Measurements from ENCODE around the gene PSME1. TPM values are rescaled to one million over a fixed set of nuclear protein-coding genes. Genes with fewer than 3 reads are reported as not detected.
A peak's percentile ranks its signal among the peaks of the same experiment; 100 is the strongest.

PSME1 gene
- total and polyA plus RNA-seq, 7 donors, result 49.2 to 122 (median 92.6) TPM

- no peaks in the 10 kb centered on the region for H3K9me3 ChIP-seq
- peaks cover 0 to 27% of the 10 kb centered on the region in 2 donors for H3K36me3 ChIP-seq (ENCODE audit: insufficient read depth in 1 of 2, low read depth in 1 of 2)
- TF ChIP-seq, protein P1, sequence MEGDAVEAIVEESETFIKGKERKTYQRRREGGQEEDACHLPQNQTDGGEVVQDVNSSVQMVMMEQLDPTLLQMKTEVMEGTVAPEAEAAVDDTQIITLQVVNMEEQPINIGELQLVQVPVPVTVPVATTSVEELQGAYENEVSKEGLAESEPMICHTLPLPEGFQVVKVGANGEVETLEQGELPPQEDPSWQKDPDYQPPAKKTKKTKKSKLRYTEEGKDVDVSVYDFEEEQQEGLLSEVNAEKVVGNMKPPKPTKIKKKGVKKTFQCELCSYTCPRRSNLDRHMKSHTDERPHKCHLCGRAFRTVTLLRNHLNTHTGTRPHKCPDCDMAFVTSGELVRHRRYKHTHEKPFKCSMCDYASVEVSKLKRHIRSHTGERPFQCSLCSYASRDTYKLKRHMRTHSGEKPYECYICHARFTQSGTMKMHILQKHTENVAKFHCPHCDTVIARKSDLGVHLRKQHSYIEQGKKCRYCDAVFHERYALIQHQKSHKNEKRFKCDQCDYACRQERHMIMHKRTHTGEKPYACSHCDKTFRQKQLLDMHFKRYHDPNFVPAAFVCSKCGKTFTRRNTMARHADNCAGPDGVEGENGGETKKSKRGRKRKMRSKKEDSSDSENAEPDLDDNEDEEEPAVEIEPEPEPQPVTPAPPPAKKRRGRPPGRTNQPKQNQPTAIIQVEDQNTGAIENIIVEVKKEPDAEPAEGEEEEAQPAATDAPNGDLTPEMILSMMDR (IDR thresholded peaks at IDR 0.05), result no peak
- ATAC-seq (no peak), DNase-seq (no peak)
- H3K27ac ChIP-seq, result peak overlapping the region; percentile 46
- no peaks in the 10 kb centered on the region for H3K27me3 ChIP-seq (ENCODE audit: insufficient read depth in 3 of 3, low read length in 2 of 3)
- WGBS, 3 donors, result 39 to 72% (median 48%) methylated on average over 2 of the region's 2 CpGs
- no peak overlapping the region for H3K4me3 ChIP-seq
- intact Hi-C loops (cut with DNase I), result no loop called here
- peaks cover 56% of the 10 kb centered on the region for H3K4me1 ChIP-seq
Measured at GRCh38 chr14:24143511-24143910, 7.5 kb downstream of the PSME1 start.

GRCh38 chr14:24144451-24144850 lies 8.5 kb downstream of the PSME1 start:
- Histone ChIP-seq H3K36me3 (ENCODE audit: insufficient read depth in 1 of 2, low read depth in 1 of 2) (peaks cover 0 to 27% of the 10 kb centered on the region in 2 donors), H3K9me3 (no peaks in the 10 kb centered on the region), H3K4me1 (peaks cover 49% of the 10 kb centered on the region), H3K27ac (no peak overlapping the region), H3K4me3 (no peak overlapping the region), H3K27me3 (ENCODE audit: insufficient read depth in 3 of 3, low read length in 2 of 3) (no peaks in the 10 kb centered on the region)
- no peak for DNase-seq
- intact Hi-C loops (cut with DNase I), result no loop called here
- no peak for ATAC-seq
- TF ChIP-seq, protein P1 (IDR thresholded peaks at IDR 0.05), result no peak
- WGBS, 3 donors, result 87 to 97% (median 92%) methylated on average over 1 of the region's 1 CpG

- H3K4me1 ChIP-seq, result peaks cover 42% of the 10 kb centered on the region
- H3K9me3 ChIP-seq, result no peaks in the 10 kb centered on the region
- no peaks in the 10 kb centered on the region for H3K27me3 ChIP-seq (ENCODE audit: insufficient read depth in 3 of 3, low read length in 2 of 3)
- intact Hi-C loops (cut with DNase I), result loop anchor here (5.0 kb wide), 1 partner anchor 33 kb away; the partner anchor contains the start of genes DCAF11 (in 2 of the 2) and NRL (in 2 of the 2)
- H3K36me3 ChIP-seq (ENCODE audit: insufficient read depth in 1 of 2, low read depth in 1 of 2), result peaks cover 0 to 34% of the 10 kb centered on the region in 2 donors
- WGBS, 3 donors, result 89 to 98% (median 94%) methylated on average over 2 of the region's 2 CpGs
- no peak for ATAC-seq
- H3K27ac ChIP-seq, result peak overlapping the region; percentile 86
- TF ChIP-seq, protein P1 (IDR thresholded peaks at IDR 0.05), result no peak
- DNase-seq, result no peak
- peak overlapping the region; percentile 97 for H3K4me3 ChIP-seq
Measured at GRCh38 chr14:24145219-24145618, 9.2 kb downstream of the PSME1 start.

DNA sequence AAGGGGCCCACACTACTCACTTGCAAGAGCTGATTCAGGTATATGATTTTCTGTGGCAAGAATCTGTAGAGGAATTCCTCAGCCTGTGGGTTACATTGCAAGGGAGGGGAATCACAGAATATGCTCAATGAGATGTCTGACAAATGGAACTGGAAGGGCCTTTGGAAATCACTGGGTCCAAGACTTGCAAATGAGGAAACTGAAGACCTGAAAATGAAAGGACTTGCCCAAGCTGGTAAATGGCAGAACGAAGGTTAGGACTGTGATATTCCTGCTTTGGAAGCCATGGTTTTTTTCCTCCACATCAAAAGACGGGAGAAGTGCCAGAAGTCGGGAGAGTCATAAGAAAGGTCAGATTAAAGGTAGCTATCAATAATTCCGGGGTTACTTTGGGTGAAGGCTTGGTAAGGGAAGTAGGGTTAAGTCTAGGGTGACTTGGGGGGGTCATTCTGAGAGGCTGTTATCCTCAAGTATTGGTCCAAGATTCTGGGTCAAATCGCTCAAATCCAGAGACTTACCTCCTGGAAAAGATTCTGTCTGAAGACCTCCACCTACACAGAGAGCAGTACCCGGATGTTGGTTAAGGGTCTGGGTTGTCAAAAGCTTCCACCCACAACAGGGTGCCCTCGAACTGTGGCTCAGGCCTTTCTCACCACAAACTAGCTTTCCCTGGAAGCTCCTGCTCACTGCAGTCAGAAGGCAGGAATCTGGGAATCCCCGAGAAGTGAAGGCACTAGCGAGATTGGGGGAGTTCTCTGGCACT lies 9.9 kb downstream of the PSME1 start:
- WGBS, 3 donors, result 12 to 14% (median 13%) methylated on average over 9 of the region's 9 CpGs
- intact Hi-C loops (cut with DNase I), result loop anchor here (5.0 kb wide), 1 partner anchor 34 kb away; the partner anchor contains the start of genes DCAF11 (in 2 of the 2) and NRL (in 2 of the 2)
- Histone ChIP-seq H3K27ac (peak overlapping the region; percentile 86), H3K9me3 (no peaks in the 10 kb centered on the region), H3K4me3 (peak overlapping the region; percentile 97), H3K4me1 (peaks cover 42% of the 10 kb centered on the region), H3K36me3 (ENCODE audit: insufficient read depth in 1 of 2, low read depth in 1 of 2) (peaks cover 0 to 41% of the 10 kb centered on the region in 2 donors), H3K27me3 (ENCODE audit: insufficient read depth in 3 of 3, low read length in 2 of 3) (no peaks in the 10 kb centered on the region)
- ATAC-seq (no peak), DNase-seq (no peak)
- TF ChIP-seq, protein P1 (IDR thresholded peaks at IDR 0.05), result no peak

Measured in psoas muscle (tissue), 8 donors.